ENCODE results near the gene TTLL13.

GRCh38 chr15:90233387-90234095 lies 15.8 kb upstream of the TTLL13 start, which contains the start of gene CIB1:
- peak; percentile 54 for TF ChIP-seq CTCF (IDR thresholded peaks at IDR 0.05)
- TF ChIP-seq EZH2 (IDR thresholded peaks at IDR 0.05): peak; percentile 50
